PC-9 (cell line): Measurements from ENCODE around the gene HBA2. TPM values are rescaled to one million over a fixed set of nuclear protein-coding genes. Genes with fewer than 3 reads are reported as not detected.
"Not testable (repeated sequence)": the region's sequence is repeated elsewhere in the genome, so short reads cannot be mapped to it uniquely, and the experiment has no call there.

ENCODE experiments used
- BruUV-seq: library from RNA; stranded (reverse); fragments of 400-500 nt; replicated peaks from 2 replicates; lab custom pipeline; 2021; lab: Mats Ljungman, UMichigan
- CTCF ChIA-PET: fragments of 300-600 bp; sonication (Branson Sonifier 250); formaldehyde crosslinking; loops from one replicate; lab custom pipeline; 2022; ENCODE audit warnings: antibody characterized with exemption; lab: Charles Lee
- POLR2A ChIA-PET: fragments of 300-600 bp; sonication (Branson Sonifier 250); formaldehyde crosslinking; loops from one replicate; lab custom pipeline; 2022; ENCODE audit warnings: antibody characterized with exemption; ENCODE audit not compliant: unreplicated experiment; lab: Charles Lee
- DNase-seq, 2 experiments: peaks; one replicate each; pipeline versions ENCODE4 v3.0.0 to v3.0.0-alpha.2; 2015 to 2022; ENCODE audit warnings: mixed read lengths in 1 of 2
- H2AFZ ChIP-seq: fragments of 200-600 bp; sonication (generic); 2 replicates; pipeline ENCODE4 v1.8.1; 2017; ENCODE audit warnings: antibody characterized with exemption
- H3F3A ChIP-seq: fragments of 200-600 bp; sonication (generic); 2 replicates; pipeline ENCODE4 v1.8.1; 2017; ENCODE audit warnings: antibody characterized with exemption, mild to moderate bottlenecking, low read depth; ENCODE audit not compliant: insufficient read depth
- H3K27ac ChIP-seq: fragments of 200-600 bp; sonication (generic); 2 replicates; pipeline ENCODE4 v1.6.1; 2016; ENCODE audit warnings: mixed run types
- H3K27me3 ChIP-seq: fragments of 200-600 bp; sonication (generic); 2 replicates; pipeline ENCODE4 v1.6.1; 2016; ENCODE audit warnings: low read depth, mixed run types; ENCODE audit not compliant: insufficient read depth
- H3K36me3 ChIP-seq: fragments of 200-600 bp; sonication (generic); 2 replicates; pipeline ENCODE4 v1.6.1; 2016; ENCODE audit warnings: low read depth, mixed run types
- H3K4me1 ChIP-seq: fragments of 200-600 bp; sonication (generic); replicated peaks from 2 replicates; pipeline ENCODE4 v1.6.1; 2016; ENCODE audit warnings: mixed run types; ENCODE audit not compliant: insufficient read depth
- H3K4me2 ChIP-seq: fragments of 200-600 bp; sonication (generic); 2 replicates; pipeline ENCODE4 v1.6.1; 2017; ENCODE audit warnings: mixed run types
- H3K4me3 ChIP-seq: fragments of 200-600 bp; sonication (generic); 2 replicates; pipeline ENCODE4 v1.6.1; 2016; ENCODE audit warnings: mixed run types
- H3K79me2 ChIP-seq: fragments of 200-600 bp; sonication (generic); 2 replicates; pipeline ENCODE4 v1.6.1; 2017; ENCODE audit warnings: low read depth, mixed run types
- H3K9me2 ChIP-seq: fragments of 200-600 bp; sonication (generic); 2 replicates; pipeline ENCODE4 v1.8.1; 2017; ENCODE audit warnings: mild to moderate bottlenecking; ENCODE audit not compliant: insufficient read depth
- H3K9me3 ChIP-seq: fragments of 200-600 bp; sonication (generic); 2 replicates; pipeline ENCODE4 v1.8.1; 2016; ENCODE audit warnings: low read depth; ENCODE audit not compliant: insufficient read depth
- H4K20me1 ChIP-seq: fragments of 200-600 bp; sonication (generic); 2 replicates; pipeline ENCODE4 v1.8.1; 2017; ENCODE audit not compliant: insufficient read depth
- EZH2 ChIP-seq: fragments of 200-600 bp; sonication (generic); IDR thresholded peaks from 2 replicates; pipeline ENCODE4 v1.8.0; 2017; ENCODE audit warnings: antibody characterized with exemption, low read depth
- intact Hi-C: fragments of 100-400 bp; cut with micrococcal nuclease; formaldehyde crosslinking; loops from one replicate; pipeline ENCODE4 v1.10.0; 2022; ENCODE audit not compliant: unreplicated experiment
- total RNA-seq: library from RNA; stranded (reverse); gene quantifications from 2 replicates; pipeline ENCODE4 v1.2.3, GENCODE V29; 2021
- TF ChIP-seq, protein P1 (sequence below): fragments of 200-600 bp; sonication (generic); conservative IDR thresholded peaks from 2 replicates; pipeline ENCODE4 v1.6.1; 2017; ENCODE audit warnings: mixed run types, antibody characterized with exemption, mild to moderate bottlenecking, moderate library complexity

Gene HBA2
- total RNA-seq, 1 experiment from 2014 or later = not detected

GRCh38 chr16:167122-167690 is 5.5 kb upstream of the HBA2 start:
- no TSS peak for BruUV-seq
- H4K20me1 ChIP-seq = no peaks in the 10 kb centered on the region
- H3K36me3 ChIP-seq = no peaks in the 10 kb centered on the region
- intact Hi-C loops = no loop called here
- ChIA-PET POLR2A (no interaction called here), CTCF (no interaction called here)
- peaks cover 14% of the 10 kb centered on the region for H3K27me3 ChIP-seq
- no peak overlapping the region for H3K4me3 ChIP-seq
- no peak overlapping the region for H2AFZ ChIP-seq
- peaks cover 6% of the 10 kb centered on the region; the same call in 1 of the 2 replicates for H3F3A ChIP-seq
- no peak for DNase-seq
- no peak overlapping the region for H3K27ac ChIP-seq
- no peak overlapping the region for H3K4me2 ChIP-seq
- H3K79me2 ChIP-seq = no peaks in the 10 kb centered on the region
- H3K9me2 ChIP-seq = no peaks in the 10 kb centered on the region
- H3K9me3 ChIP-seq = no peaks in the 10 kb centered on the region
- TF ChIP-seq EZH2 = no peak
- TF ChIP-seq, protein P1, sequence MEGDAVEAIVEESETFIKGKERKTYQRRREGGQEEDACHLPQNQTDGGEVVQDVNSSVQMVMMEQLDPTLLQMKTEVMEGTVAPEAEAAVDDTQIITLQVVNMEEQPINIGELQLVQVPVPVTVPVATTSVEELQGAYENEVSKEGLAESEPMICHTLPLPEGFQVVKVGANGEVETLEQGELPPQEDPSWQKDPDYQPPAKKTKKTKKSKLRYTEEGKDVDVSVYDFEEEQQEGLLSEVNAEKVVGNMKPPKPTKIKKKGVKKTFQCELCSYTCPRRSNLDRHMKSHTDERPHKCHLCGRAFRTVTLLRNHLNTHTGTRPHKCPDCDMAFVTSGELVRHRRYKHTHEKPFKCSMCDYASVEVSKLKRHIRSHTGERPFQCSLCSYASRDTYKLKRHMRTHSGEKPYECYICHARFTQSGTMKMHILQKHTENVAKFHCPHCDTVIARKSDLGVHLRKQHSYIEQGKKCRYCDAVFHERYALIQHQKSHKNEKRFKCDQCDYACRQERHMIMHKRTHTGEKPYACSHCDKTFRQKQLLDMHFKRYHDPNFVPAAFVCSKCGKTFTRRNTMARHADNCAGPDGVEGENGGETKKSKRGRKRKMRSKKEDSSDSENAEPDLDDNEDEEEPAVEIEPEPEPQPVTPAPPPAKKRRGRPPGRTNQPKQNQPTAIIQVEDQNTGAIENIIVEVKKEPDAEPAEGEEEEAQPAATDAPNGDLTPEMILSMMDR = no peak
- H3K4me1 ChIP-seq = no peaks in the 10 kb centered on the region

GRCh38 chr16:168424-168823 is 4.3 kb upstream of the HBA2 start:
- intact Hi-C loops = no loop called here
- TF ChIP-seq, protein P1 = no peak
- no peak for TF ChIP-seq EZH2
- Histone ChIP-seq H3K27me3 (peaks cover 10% of the 10 kb centered on the region; the same call in 1 of the 2 replicates), H3K9me3 (no peaks in the 10 kb centered on the region), H2AFZ (no peak overlapping the region), H3K79me2 (no peaks in the 10 kb centered on the region), H3F3A (peaks cover 6% of the 10 kb centered on the region; the same call in 1 of the 2 replicates), H3K4me1 (no peaks in the 10 kb centered on the region), H3K27ac (no peak overlapping the region), H4K20me1 (no peaks in the 10 kb centered on the region), H3K4me2 (no peak overlapping the region), H3K36me3 (no peaks in the 10 kb centered on the region), H3K4me3 (no peak overlapping the region), H3K9me2 (no peaks in the 10 kb centered on the region)
- CTCF ChIA-PET = interaction anchor here (0.6 kb wide), 1 partner anchor 59 kb away, joined by 4 read pairs; no protein-coding TSS in a partner anchor
- POLR2A ChIA-PET = no interaction called here
- no TSS peak for BruUV-seq
- no peak for DNase-seq

GRCh38 chr16:169014-169413 is 3.7 kb upstream of the HBA2 start:
- H3K9me2 ChIP-seq = no peaks in the 10 kb centered on the region
- ChIA-PET POLR2A (no interaction called here), CTCF (no interaction called here)
- H3K36me3 ChIP-seq = no peaks in the 10 kb centered on the region
- TF ChIP-seq, protein P1 = no peak
- no peak for TF ChIP-seq EZH2
- no peak overlapping the region for H3K4me2 ChIP-seq
- no peaks in the 10 kb centered on the region for H4K20me1 ChIP-seq
- DNase-seq = no peak
- no peak overlapping the region for H3K27ac ChIP-seq
- peaks cover 6% of the 10 kb centered on the region; the same call in 1 of the 2 replicates for H3F3A ChIP-seq
- intact Hi-C loops = no loop called here
- H3K9me3 ChIP-seq = no peaks in the 10 kb centered on the region
- H3K79me2 ChIP-seq = no peaks in the 10 kb centered on the region
- H3K4me3 ChIP-seq = no peak overlapping the region
- no peaks in the 10 kb centered on the region for H3K4me1 ChIP-seq
- no TSS peak for BruUV-seq
- H3K27me3 ChIP-seq = peaks cover 10% of the 10 kb centered on the region; the same call in 1 of the 2 replicates
- H2AFZ ChIP-seq = no peak overlapping the region

GRCh38 chr16:170088-170507 is 2.6 kb upstream of the HBA2 start:
- H3K9me2 ChIP-seq, H3K4me1 ChIP-seq, CTCF ChIA-PET, H2AFZ ChIP-seq, POLR2A ChIA-PET, H3K27ac ChIP-seq, H3K79me2 ChIP-seq, H3K4me3 ChIP-seq, intact Hi-C loops, BruUV-seq, H3K9me3 ChIP-seq, H3K36me3 ChIP-seq, H4K20me1 ChIP-seq, H3K4me2 ChIP-seq: not testable (repeated sequence)
- H3K27me3 ChIP-seq = peaks cover 17% of the 10 kb centered on the region
- H3F3A ChIP-seq = peaks cover 12% of the 10 kb centered on the region
- DNase-seq = peak in 1 of 2 experiments; percentile 32
